OCI-LY7 (cell line): ENCODE results near the gene NME7. TPM values are rescaled to one million over a fixed set of nuclear protein-coding genes. Genes with fewer than 3 reads are reported as not detected.

Experiments used
- BruUV-seq: library from RNA; stranded (reverse); fragments of 400-500 nt; replicated peaks from 2 replicates; lab custom pipeline; 2021; lab: Mats Ljungman, UMichigan
- CTCF ChIA-PET: fragments of 300-600 bp; sonication (Branson Sonifier 250); formaldehyde crosslinking; loops from one replicate; lab custom pipeline; 2022; ENCODE audit warnings: antibody characterized with exemption; ENCODE audit not compliant: unreplicated experiment; lab: Charles Lee
- POLR2A ChIA-PET: fragments of 300-600 bp; sonication (Branson Sonifier 250); formaldehyde crosslinking; loops from one replicate; lab custom pipeline; 2022; ENCODE audit warnings: antibody characterized with exemption; lab: Charles Lee
- DNase-seq: peaks from one replicate; pipeline ENCODE4 v3.0.0-alpha.2; 2015; ENCODE audit warnings: low spot score
- H2AFZ ChIP-seq: fragments of 200-600 bp; sonication (generic), shearing (Covaris generic); 2 replicates; pipeline ENCODE4 v1.6.1; 2014; ENCODE audit warnings: mild to moderate bottlenecking, antibody characterized with exemption, low read length, moderate library complexity
- H3K27ac ChIP-seq: fragments of 200-600 bp; sonication (generic); 2 replicates; pipeline ENCODE4 v1.5.1; 2014; ENCODE audit warnings: mixed run types, low read depth, mild to moderate bottlenecking, moderate library complexity, low read length, inconsistent platforms; ENCODE audit not compliant: poor library complexity, severe bottlenecking
- H3K36me3 ChIP-seq: fragments of 200-600 bp; sonication (generic); 2 replicates; pipeline ENCODE4 v1.6.1; 2014; ENCODE audit warnings: mild to moderate bottlenecking, antibody characterized with exemption, low read length, moderate library complexity, mixed read lengths; ENCODE audit not compliant: insufficient read depth
- H3K4me1 ChIP-seq: fragments of 200-600 bp; sonication (generic); 2 replicates; pipeline ENCODE4 v1.5.1; 2014; ENCODE audit warnings: mild to moderate bottlenecking, low read length; ENCODE audit not compliant: insufficient read depth, poor library complexity, severe bottlenecking
- H3K4me2 ChIP-seq: fragments of 200-600 bp; sonication (generic); 2 replicates; pipeline ENCODE4 v1.6.1; 2014; ENCODE audit warnings: mild to moderate bottlenecking, low read length
- H3K4me3 ChIP-seq: fragments of 200-600 bp; sonication (generic); 2 replicates; pipeline ENCODE4 v1.5.1; 2014; ENCODE audit warnings: mild to moderate bottlenecking, low read depth, low read length; ENCODE audit not compliant: poor library complexity, severe bottlenecking
- H3K79me2 ChIP-seq: fragments of 200-600 bp; sonication (generic); 2 replicates; pipeline ENCODE4 v1.6.1; 2016; ENCODE audit warnings: low read depth, mild to moderate bottlenecking, low read length, moderate library complexity, mixed read lengths; ENCODE audit not compliant: insufficient read depth
- H3K9me2 ChIP-seq: fragments of 200-600 bp; sonication (generic); 2 replicates; pipeline ENCODE4 v1.6.1; 2016; ENCODE audit warnings: mild to moderate bottlenecking, low read length, mixed read lengths; ENCODE audit not compliant: insufficient read depth
- H3K9me3 ChIP-seq: fragments of 200-600 bp; sonication (generic); 2 replicates; pipeline ENCODE4 v1.6.1; 2014; ENCODE audit warnings: mild to moderate bottlenecking, mixed run types, low read length, mixed read lengths
- H4K20me1 ChIP-seq: fragments of 200-600 bp; sonication (generic); 2 replicates; pipeline ENCODE4 v1.6.1; 2014; ENCODE audit warnings: mild to moderate bottlenecking, antibody characterized with exemption, low read length, moderate library complexity, mixed read lengths; ENCODE audit not compliant: insufficient read depth
- EZH2phosphoT487 ChIP-seq: fragments of 200-600 bp; sonication (generic); IDR thresholded peaks from 2 replicates; pipeline ENCODE4 v1.6.1; 2018; ENCODE audit warnings: low read depth, borderline replicate concordance, mild to moderate bottlenecking, mixed run types, antibody characterized with exemption, low read length, moderate library complexity, mixed read lengths
- intact Hi-C: fragments of 100-400 bp; cut with micrococcal nuclease; formaldehyde crosslinking; loops from one replicate; pipeline ENCODE4 v1.10.0; 2022; ENCODE audit not compliant: unreplicated experiment
- total RNA-seq, 2 experiments: library from RNA; depleted of rRNA in 1 of 2; stranded (reverse); fragments of >200 nt in 1 of 2; shearing (Covaris generic) in 1 of 2; gene quantifications; 2 replicates each; pipeline ENCODE4 v1.2.3, GENCODE V29; 2014 to 2022
- TF ChIP-seq, protein P1 (sequence below): fragments of 200-600 bp; sonication (generic); conservative IDR thresholded peaks from 2 replicates; pipeline ENCODE4 v1.5.1; 2014; ENCODE audit warnings: mild to moderate bottlenecking, antibody characterized with exemption, low read length, moderate library complexity, mixed read lengths

NME7 gene
- total RNA-seq, 2 experiments from 2014 or later, result 9.3 to 17.0 TPM

GRCh38 chr1:169214598-169214997, 153.0 kb downstream of the NME7 start:
- no peak overlapping the region for H3K4me2 ChIP-seq
- no peaks in the 10 kb centered on the region for H3K9me3 ChIP-seq
- ChIA-PET POLR2A (no interaction called here), CTCF (no interaction called here)
- no peak overlapping the region for H3K4me3 ChIP-seq
- no peak overlapping the region for H3K27ac ChIP-seq
- no peaks in the 10 kb centered on the region for H3K79me2 ChIP-seq
- no TSS peak for BruUV-seq
- no peak for DNase-seq
- TF ChIP-seq EZH2phosphoT487, result no peak
- TF ChIP-seq, protein P1, sequence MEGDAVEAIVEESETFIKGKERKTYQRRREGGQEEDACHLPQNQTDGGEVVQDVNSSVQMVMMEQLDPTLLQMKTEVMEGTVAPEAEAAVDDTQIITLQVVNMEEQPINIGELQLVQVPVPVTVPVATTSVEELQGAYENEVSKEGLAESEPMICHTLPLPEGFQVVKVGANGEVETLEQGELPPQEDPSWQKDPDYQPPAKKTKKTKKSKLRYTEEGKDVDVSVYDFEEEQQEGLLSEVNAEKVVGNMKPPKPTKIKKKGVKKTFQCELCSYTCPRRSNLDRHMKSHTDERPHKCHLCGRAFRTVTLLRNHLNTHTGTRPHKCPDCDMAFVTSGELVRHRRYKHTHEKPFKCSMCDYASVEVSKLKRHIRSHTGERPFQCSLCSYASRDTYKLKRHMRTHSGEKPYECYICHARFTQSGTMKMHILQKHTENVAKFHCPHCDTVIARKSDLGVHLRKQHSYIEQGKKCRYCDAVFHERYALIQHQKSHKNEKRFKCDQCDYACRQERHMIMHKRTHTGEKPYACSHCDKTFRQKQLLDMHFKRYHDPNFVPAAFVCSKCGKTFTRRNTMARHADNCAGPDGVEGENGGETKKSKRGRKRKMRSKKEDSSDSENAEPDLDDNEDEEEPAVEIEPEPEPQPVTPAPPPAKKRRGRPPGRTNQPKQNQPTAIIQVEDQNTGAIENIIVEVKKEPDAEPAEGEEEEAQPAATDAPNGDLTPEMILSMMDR, result no peak
- no peaks in the 10 kb centered on the region for H3K4me1 ChIP-seq
- H2AFZ ChIP-seq, result no peak overlapping the region
- H4K20me1 ChIP-seq, result no peaks in the 10 kb centered on the region
- no peaks in the 10 kb centered on the region for H3K9me2 ChIP-seq
- intact Hi-C loops, result no loop called here
- H3K36me3 ChIP-seq, result no peaks in the 10 kb centered on the region

DNA sequence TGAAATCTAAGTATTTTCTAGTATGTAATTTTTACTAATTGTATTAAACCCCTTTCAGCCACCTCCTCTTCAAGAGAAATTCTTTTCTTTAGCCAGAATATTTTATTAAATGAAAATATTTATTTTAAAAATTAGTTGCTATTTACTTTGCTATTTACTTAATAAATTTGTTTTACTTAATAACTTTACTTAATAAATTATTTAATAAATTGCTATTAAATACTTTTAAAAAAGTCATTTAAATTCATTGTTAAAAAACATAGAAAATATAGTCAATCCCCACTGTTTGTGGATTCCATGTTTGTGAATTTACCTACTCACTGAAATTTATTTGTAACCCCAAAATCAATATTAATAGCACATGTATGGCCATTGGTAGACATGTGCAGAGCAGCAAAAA, 155.5 kb downstream of the NME7 start:
- no peak for TF ChIP-seq EZH2phosphoT487
- TF ChIP-seq, protein P1, result no peak
- DNase-seq, result no peak
- Histone ChIP-seq H2AFZ (no peak overlapping the region), H3K4me2 (no peak overlapping the region), H3K9me2 (no peaks in the 10 kb centered on the region), H4K20me1 (no peaks in the 10 kb centered on the region), H3K4me1 (no peaks in the 10 kb centered on the region), H3K4me3 (no peak overlapping the region), H3K79me2 (no peaks in the 10 kb centered on the region), H3K27ac (no peak overlapping the region), H3K36me3 (no peaks in the 10 kb centered on the region), H3K9me3 (no peaks in the 10 kb centered on the region)
- ChIA-PET POLR2A (no interaction called here), CTCF (no interaction called here)
- intact Hi-C loops, result no loop called here
- no TSS peak for BruUV-seq

- CTCF ChIA-PET, result no interaction called here
- H3K4me1 ChIP-seq, result no peaks in the 10 kb centered on the region
- H3K36me3 ChIP-seq, result no peaks in the 10 kb centered on the region
- H3K9me3 ChIP-seq, result no peaks in the 10 kb centered on the region
- no peaks in the 10 kb centered on the region for H3K79me2 ChIP-seq
- POLR2A ChIA-PET, result interaction anchor here (0.6 kb wide), 2 partner anchors 509 to 1049 kb away, joined by 3 read pairs; no protein-coding TSS in a partner anchor
- no peak overlapping the region for H3K4me3 ChIP-seq
- no peaks in the 10 kb centered on the region for H4K20me1 ChIP-seq
- H3K9me2 ChIP-seq, result no peaks in the 10 kb centered on the region
- H3K4me2 ChIP-seq, result no peak overlapping the region
- TF ChIP-seq, protein P1, result no peak
- no peak for TF ChIP-seq EZH2phosphoT487
- no peak overlapping the region for H3K27ac ChIP-seq
- no peak for DNase-seq
- BruUV-seq, result no TSS peak
- H2AFZ ChIP-seq, result no peak overlapping the region
- intact Hi-C loops, result no loop called here
Measured at GRCh38 chr1:169207797-169208520, 159.6 kb downstream of the NME7 start.
